LHCN-M2 (cell line): ENCODE data around the gene ARL5A. TPM values are rescaled to one million over a fixed set of nuclear protein-coding genes. Genes with fewer than 3 reads are reported as not detected.
"Not testable (repeated sequence)": the region's sequence is repeated elsewhere in the genome, so short reads cannot be mapped to it uniquely, and the experiment has no call there.

ENCODE experiments used
- DNase-seq: peaks from one replicate; pipeline ENCODE4 v3.0.0-alpha.2; 2012; ENCODE audit warnings: low read depth
- polyA plus RNA-seq: library from polyadenylated mRNA; unstranded; fragments of >200 nt; gene quantifications from one replicate; pipeline ENCODE4 v1.2.1, GENCODE V29; 2012; ENCODE audit warnings: missing spikeins
- total RNA-seq: library from RNA; depleted of rRNA; stranded (reverse); fragments of >200 nt; gene quantifications from 2 replicates; pipeline ENCODE4 v1.2.3, GENCODE V29; 2014; rRNA removed

ARL5A gene
- total RNA-seq = 42.7 and 51.4 TPM in 2 replicates
- polyA plus RNA-seq = 9.6 TPM

- DNase-seq = peak; percentile 90
Measured at GRCh38 chr2:151828143-151828889, at the start of gene ARL5A. ARL5A (minus strand) TSS chr2:151828421; CDS start chr2:151828176, 245 bp downstream.

GRCh38 chr2:151875631-151876030 is 47.4 kb upstream of the ARL5A start:
- DNase-seq = not testable (repeated sequence)

GRCh38 chr2:151872463-151872862 is 44.2 kb upstream of the ARL5A start:
- DNase-seq = no peak

GRCh38 chr2:151869291-151869690 is 41.1 kb upstream of the ARL5A start:
- no peak for DNase-seq

- DNase-seq = no peak
Measured at GRCh38 chr2:151862700-151863099, 34.5 kb upstream of the ARL5A start.

- DNase-seq = no peak
Measured at GRCh38 chr2:151861174-151861573, 33.0 kb upstream of the ARL5A start.

GRCh38 chr2:151860613-151861146 is 32.5 kb upstream of the ARL5A start:
- peak; percentile 2 for DNase-seq

GRCh38 chr2:151860210-151860609 is 32.0 kb upstream of the ARL5A start:
- peak; percentile 2 for DNase-seq

GRCh38 chr2:151857650-151858049 is 29.4 kb upstream of the ARL5A start:
- no peak for DNase-seq

GRCh38 chr2:151855111-151855510 is 26.9 kb upstream of the ARL5A start:
- no peak for DNase-seq

GRCh38 chr2:151853070-151853758 is 25.0 kb upstream of the ARL5A start:
- peak; percentile 2 for DNase-seq

GRCh38 chr2:151852260-151853069 is 24.2 kb upstream of the ARL5A start:
- DNase-seq = peak; percentile 80

- DNase-seq = peak; percentile 47
Measured at GRCh38 chr2:151851761-151852160, 23.5 kb upstream of the ARL5A start.

GRCh38 chr2:151849413-151850010 is 21.3 kb upstream of the ARL5A start:
- DNase-seq = no peak

- no peak for DNase-seq
Measured at GRCh38 chr2:151845884-151846283, 17.7 kb upstream of the ARL5A start.

- no peak for DNase-seq
Measured at GRCh38 chr2:151845481-151845880, 17.3 kb upstream of the ARL5A start.

GRCh38 chr2:151844211-151844896 is 16.1 kb upstream of the ARL5A start:
- no peak for DNase-seq

- DNase-seq = no peak
Measured at GRCh38 chr2:151843691-151844061, 15.5 kb upstream of the ARL5A start.

GRCh38 chr2:151842830-151843690 is 14.8 kb upstream of the ARL5A start:
- no peak for DNase-seq

GRCh38 chr2:151841047-151841424 is 12.8 kb upstream of the ARL5A start:
- no peak for DNase-seq
